Hepatocyte (in vitro differentiated cells): ENCODE data around the gene TSPAN32. TPM values are rescaled to one million over a fixed set of nuclear protein-coding genes. Genes with fewer than 3 reads are reported as not detected.
"Not testable (repeated sequence)": the region's sequence is repeated elsewhere in the genome, so short reads cannot be mapped to it uniquely, and the experiment has no call there.

Source experiments
- DNase-seq: peaks from one replicate; pipeline ENCODE4 v3.0.0-alpha.2; 2016; ENCODE audit warnings: low spot score
- H2AFZ ChIP-seq: fragments of 200-600 bp; sonication (generic); 2 replicates; pipeline ENCODE4 v1.6.0; 2016; ENCODE audit warnings: antibody characterized with exemption, mild to moderate bottlenecking
- H3K27ac ChIP-seq: fragments of 200-600 bp; sonication (generic); 2 replicates; pipeline ENCODE4 v1.5.1; 2016; ENCODE audit warnings: mild to moderate bottlenecking
- H3K27me3 ChIP-seq: fragments of 200-600 bp; sonication (generic); 2 replicates; pipeline ENCODE4 v1.6.1; 2016
- H3K36me3 ChIP-seq: fragments of 200-600 bp; sonication (generic); replicated peaks from 2 replicates; pipeline ENCODE4 v1.5.1; 2016; ENCODE audit warnings: low read depth; ENCODE audit not compliant: insufficient read depth
- H3K4me1 ChIP-seq: fragments of 200-600 bp; sonication (generic); 2 replicates; pipeline ENCODE4 v1.5.1; 2016; ENCODE audit warnings: mild to moderate bottlenecking, moderate library complexity; ENCODE audit not compliant: insufficient read depth
- H3K4me2 ChIP-seq: fragments of 200-600 bp; sonication (generic); 2 replicates; pipeline ENCODE4 v1.6.0; 2016
- H3K4me3 ChIP-seq: fragments of 200-600 bp; sonication (generic); 2 replicates; pipeline ENCODE4 v1.5.1; 2016; ENCODE audit warnings: mild to moderate bottlenecking
- H3K79me2 ChIP-seq: fragments of 200-600 bp; sonication (generic); 2 replicates; pipeline ENCODE4 v1.6.0; 2017; ENCODE audit warnings: mild to moderate bottlenecking
- H3K9me2 ChIP-seq: fragments of 200-600 bp; sonication (generic); replicated peaks from 2 replicates; pipeline ENCODE4 v1.6.0; 2017; ENCODE audit warnings: mild to moderate bottlenecking; ENCODE audit not compliant: insufficient read depth
- H3K9me3 ChIP-seq: fragments of 200-600 bp; sonication (generic); 2 replicates; pipeline ENCODE4 v1.5.1; 2016; ENCODE audit warnings: low read depth, mild to moderate bottlenecking
- H4K20me1 ChIP-seq: fragments of 200-600 bp; sonication (generic); 2 replicates; pipeline ENCODE4 v1.6.0; 2016; ENCODE audit warnings: mild to moderate bottlenecking; ENCODE audit not compliant: insufficient read depth, poor library complexity, severe bottlenecking
- CTCF ChIP-seq: fragments of 200-600 bp; sonication (generic); IDR thresholded peaks from 2 replicates; pipeline ENCODE4 v1.5.1; 2016; ENCODE audit warnings: antibody characterized with exemption, mild to moderate bottlenecking; ENCODE audit not compliant: poor library complexity
- EZH2 ChIP-seq: fragments of 200-600 bp; sonication (generic); IDR thresholded peaks from 2 replicates; pipeline ENCODE4 v1.6.1; 2016; ENCODE audit warnings: antibody characterized with exemption, mild to moderate bottlenecking, borderline replicate concordance
- EZH2phosphoT487 ChIP-seq: fragments of 200-600 bp; sonication (generic); IDR thresholded peaks from one replicate; pipeline ENCODE4 v1.6.1; 2018; ENCODE audit warnings: antibody characterized with exemption, mild to moderate bottlenecking, low read depth, moderate library complexity; ENCODE audit not compliant: unreplicated experiment, severe bottlenecking
- WGBS: methylation state at CpG from one replicate; pipeline ENCODE4 v1.1.6; 2016; ENCODE audit warnings: low lambda C conversion rate; ENCODE audit errors: missing lambda C conversion rate; 5-methylcytosine and 5-hydroxymethylcytosine counted together
- polyA plus RNA-seq: library from polyadenylated mRNA; unstranded; fragments of >200 nt; fragmentation: Nextera tagmentation; extraction: Ambion mirVana; gene quantifications from 2 replicates; pipeline ENCODE4 v1.2.1, GENCODE V29; 2016
- total RNA-seq: library from RNA; depleted of rRNA; stranded (reverse); fragments of >200 nt; gene quantifications from 2 replicates; pipeline ENCODE4 v1.2.3, GENCODE V29; 2014

The TSPAN32 gene
- total and polyA plus RNA-seq, 2 experiments from 2014 or later: 1.5 to 4.8 TPM

GRCh38 chr11:2280208-2280607, 21.6 kb upstream of the TSPAN32 start:
- WGBS: 74% methylated on average over 2 of the region's 2 CpGs

DNA sequence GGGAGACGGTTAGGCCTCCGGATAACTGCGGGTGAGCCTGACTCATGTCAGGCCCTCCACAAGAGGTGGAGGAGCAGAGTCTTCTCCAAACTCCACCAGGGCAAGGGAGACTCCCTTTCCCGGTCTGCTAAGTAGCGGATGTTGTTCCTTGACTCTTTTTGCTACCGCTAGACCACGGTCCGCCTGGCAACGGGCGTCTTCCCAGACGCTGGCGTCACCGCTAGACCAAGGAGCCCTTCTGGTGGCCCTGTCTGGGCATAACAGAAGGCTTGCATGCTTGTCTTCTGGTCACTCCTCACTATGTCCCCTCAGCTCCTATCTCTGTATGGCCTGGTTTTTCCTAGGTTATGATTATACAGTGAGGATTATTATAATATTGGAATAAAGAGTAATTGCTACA, 15.5 kb upstream of the TSPAN32 start:
- H3K4me3 ChIP-seq, H4K20me1 ChIP-seq, H3K4me2 ChIP-seq, H3K4me1 ChIP-seq, H2AFZ ChIP-seq, H3K9me2 ChIP-seq, H3K27ac ChIP-seq, DNase-seq, H3K27me3 ChIP-seq, H3K79me2 ChIP-seq, H3K36me3 ChIP-seq: not testable (repeated sequence)
- 95% methylated on average over 11 of the region's 13 CpGs for WGBS
- peaks cover 11% of the 10 kb centered on the region for H3K9me3 ChIP-seq

More at GRCh38 chr11:2280208-2280607, 21.6 kb upstream of the TSPAN32 start:
- Histone ChIP-seq H3K9me2 (no peaks in the 10 kb centered on the region), H3K4me2 (no peak overlapping the region), H4K20me1 (no peaks in the 10 kb centered on the region), H2AFZ (no peak overlapping the region), H3K4me1 (no peaks in the 10 kb centered on the region), H3K79me2 (no peaks in the 10 kb centered on the region), H3K27ac (no peak overlapping the region), H3K9me3 (peaks cover 14% of the 10 kb centered on the region), H3K36me3 (no peaks in the 10 kb centered on the region), H3K27me3 (no peaks in the 10 kb centered on the region), H3K4me3 (no peak overlapping the region)
- DNase-seq: no peak
- TF ChIP-seq CTCF: no peak
- no peak for TF ChIP-seq EZH2phosphoT487
- no peak for TF ChIP-seq EZH2

DNA sequence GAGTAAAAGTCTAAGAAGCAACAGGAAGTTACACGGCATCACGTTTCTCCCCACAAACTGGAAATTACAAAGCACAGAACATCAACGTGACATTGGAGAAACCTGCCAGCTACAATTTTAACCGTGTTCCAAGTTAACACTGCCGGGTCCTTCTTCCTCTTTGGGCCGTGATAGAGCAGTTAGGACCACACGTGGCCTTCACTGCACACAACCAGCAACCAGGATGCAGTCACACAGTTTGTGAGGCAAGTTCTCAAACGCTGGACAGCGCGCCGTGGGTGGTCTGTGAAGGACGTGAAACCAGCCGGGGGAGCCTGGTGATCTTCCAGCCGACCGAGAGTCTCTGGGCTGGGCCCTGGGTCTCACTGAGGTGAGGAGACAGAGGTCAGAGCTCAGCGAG, 14.7 kb upstream of the TSPAN32 start:
- no peak overlapping the region for H2AFZ ChIP-seq
- H3K4me1 ChIP-seq: no peaks in the 10 kb centered on the region
- peak overlapping the region; percentile 29 for H3K4me2 ChIP-seq
- no peaks in the 10 kb centered on the region for H3K9me2 ChIP-seq
- TF ChIP-seq EZH2 (no peak), CTCF (no peak)
- H3K79me2 ChIP-seq: no peaks in the 10 kb centered on the region
- H3K36me3 ChIP-seq: no peaks in the 10 kb centered on the region
- peak overlapping the region; percentile 46 for H3K27ac ChIP-seq
- no peak overlapping the region for H3K4me3 ChIP-seq
- no peaks in the 10 kb centered on the region for H4K20me1 ChIP-seq
- no peak for DNase-seq
- peaks cover 7% of the 10 kb centered on the region for H3K9me3 ChIP-seq
- WGBS: 65% methylated on average over 16 of the region's 16 CpGs
- peaks cover 5% of the 10 kb centered on the region for H3K27me3 ChIP-seq

GRCh38 chr11:2289350-2289749, 12.5 kb upstream of the TSPAN32 start:
- Histone ChIP-seq H2AFZ (no peak overlapping the region), H3K9me2 (no peaks in the 10 kb centered on the region), H3K27ac (no peak overlapping the region), H3K27me3 (peaks cover 5% of the 10 kb centered on the region), H3K4me1 (no peaks in the 10 kb centered on the region), H3K36me3 (no peaks in the 10 kb centered on the region), H3K79me2 (no peaks in the 10 kb centered on the region), H4K20me1 (no peaks in the 10 kb centered on the region), H3K4me2 (no peak overlapping the region), H3K4me3 (no peak overlapping the region), H3K9me3 (no peaks in the 10 kb centered on the region)
- TF ChIP-seq CTCF (no peak), EZH2phosphoT487 (no peak), EZH2 (no peak)
- DNase-seq: no peak
- WGBS: 79% methylated on average over 6 of the region's 6 CpGs
